Fibroblast of villous mesenchyme (primary cell): ENCODE data around the gene FBLN5. TPM values are rescaled to one million over a fixed set of nuclear protein-coding genes. Genes with fewer than 3 reads are reported as not detected.

Source experiments
- DNase-seq: peaks from one replicate; pipeline ENCODE4 v3.0.0-alpha.2; 2010; ENCODE audit warnings: low read depth
- H3K4me3 ChIP-seq: 2 replicates; pipeline ENCODE4 v1.5.1; 2011; ENCODE audit warnings: low read depth, mild to moderate bottlenecking, low read length
- CTCF ChIP-seq: IDR thresholded peaks from 2 replicates; pipeline ENCODE4 v1.5.1; 2012; ENCODE audit warnings: low read depth, mild to moderate bottlenecking, low read length; ENCODE audit not compliant: insufficient read depth
- total RNA-seq: library from RNA; depleted of rRNA; stranded (reverse); fragments of >200 nt; gene quantifications from 2 replicates; pipeline ENCODE4 v1.2.3, GENCODE V29; 2012

Gene FBLN5
- total RNA-seq, 1 donor: 77.7 TPM

GRCh38 chr14:91829511-91829910, 118.0 kb downstream of the FBLN5 start:
- TF ChIP-seq CTCF: no peak
- DNase-seq: no peak
- H3K4me3 ChIP-seq: no peak overlapping the region

- DNase-seq: no peak
Observed at GRCh38 chr14:91827746-91828145, 119.7 kb downstream of the FBLN5 start.

More at GRCh38 chr14:91827746-91828145, 119.7 kb downstream of the FBLN5 start:
- no peak for TF ChIP-seq CTCF
- no peak overlapping the region for H3K4me3 ChIP-seq

Other genes starting within 250 kb of the FBLN5 start
- under 0.01 TPM in 1 of 2 replicates, not detected in the other for gene CATSPERB, start 215.6 kb downstream of the FBLN5 start, total RNA-seq
- gene TC2N, start 80.2 kb downstream of the FBLN5 start, total RNA-seq: 0.97 and 1.3 TPM in 2 replicates
- gene TRIP11, start 92.4 kb upstream of the FBLN5 start, total RNA-seq: 28.7 and 45.3 TPM in 2 replicates
- 15.1 and 21.6 TPM in 2 replicates for gene ATXN3, start 158.9 kb upstream of the FBLN5 start, total RNA-seq
- 243 and 263 TPM in 2 replicates for gene NDUFB1, start 174.0 kb upstream of the FBLN5 start, total RNA-seq
- 45.1 and 67.8 TPM in 2 replicates for gene CPSF2, start 174.3 kb upstream of the FBLN5 start, total RNA-seq